IMR-90 (cell line): Measurements from ENCODE around the gene F2. TPM values are rescaled to one million over a fixed set of nuclear protein-coding genes. Genes with fewer than 3 reads are reported as not detected.

Source experiments
- ATAC-seq: fragments of 200-7000 bp; cut with Tn5 transposase; 2 replicates; pipeline ENCODE4 v1.9.1; 2020; ENCODE audit warnings: low read depth, mild to moderate bottlenecking, moderate library complexity
- BruUV-seq: library from RNA; stranded (reverse); fragments of 400-500 nt; replicated peaks from 2 replicates; lab custom pipeline; 2021; lab: Mats Ljungman, UMichigan
- CTCF ChIA-PET: fragments of 300-600 bp; formaldehyde crosslinking; extraction: SDS; loops from one replicate; lab custom pipeline; 2021; ENCODE audit warnings: antibody characterized with exemption; lab: Yijun Ruan, JAX
- POLR2A ChIA-PET: fragments of 300-600 bp; sonication (Branson Sonifier 250); formaldehyde crosslinking; loops from one replicate; lab custom pipeline; 2022; ENCODE audit warnings: antibody characterized with exemption; ENCODE audit not compliant: unreplicated experiment; lab: Charles Lee
- DNase-seq: peaks from one replicate; pipeline ENCODE4 v3.0.0; 2013
- H2AFZ ChIP-seq: replicated peaks from 2 replicates; pipeline ENCODE3; 2013; ENCODE audit warnings: low read length, mild to moderate bottlenecking; ENCODE audit not compliant: poor library complexity
- H2AK5ac ChIP-seq: 2 replicates; pipeline ENCODE4 v1.6.1; 2013; ENCODE audit warnings: low read depth, low read length, inconsistent platforms
- H2AK9ac ChIP-seq: replicated peaks from 2 replicates; pipeline ENCODE3; 2013; ENCODE audit warnings: mild to moderate bottlenecking, low read depth, low read length, moderate library complexity; ENCODE audit not compliant: poor library complexity
- H2BK120ac ChIP-seq: 2 replicates; pipeline ENCODE4 v1.6.1; 2013; ENCODE audit warnings: low read depth, low read length, inconsistent platforms
- H2BK15ac ChIP-seq: 3 replicates; pipeline ENCODE4 v1.6.1; 2013; ENCODE audit warnings: low read depth, low read length, inconsistent platforms
- H2BK20ac ChIP-seq: 2 replicates; pipeline ENCODE4 v1.6.1; 2013; ENCODE audit warnings: low read depth, mild to moderate bottlenecking, inconsistent platforms, low read length, moderate library complexity
- H2BK5ac ChIP-seq: 2 replicates; pipeline ENCODE4 v1.6.1; 2013; ENCODE audit warnings: mild to moderate bottlenecking, low read depth, low read length, inconsistent platforms; ENCODE audit not compliant: poor library complexity, severe bottlenecking
- H3K14ac ChIP-seq: replicated peaks from 2 replicates; pipeline ENCODE4 v1.6.1; 2013; ENCODE audit warnings: low read depth, low read length, inconsistent platforms
- H3K18ac ChIP-seq: 2 replicates; pipeline ENCODE4 v1.6.1; 2013; ENCODE audit warnings: low read depth, low read length, control low read depth
- H3K23ac ChIP-seq: 2 replicates; pipeline ENCODE4 v1.6.1; 2013; ENCODE audit warnings: low read depth, low read length, inconsistent platforms
- H3K27ac ChIP-seq: 2 replicates; pipeline ENCODE4 v1.5.1; 2013; ENCODE audit warnings: mild to moderate bottlenecking, control low read depth, low read length; ENCODE audit not compliant: insufficient read depth
- H3K27me3 ChIP-seq: 2 replicates; pipeline ENCODE4 v1.6.1; 2013; ENCODE audit warnings: low read length; ENCODE audit not compliant: control insufficient read depth, insufficient read depth
- H3K36me3 ChIP-seq: 2 replicates; pipeline ENCODE4 v1.6.1; 2013; ENCODE audit warnings: low read length, mixed read lengths; ENCODE audit not compliant: control insufficient read depth, insufficient read depth
- H3K4ac ChIP-seq: 2 replicates; pipeline ENCODE4 v1.6.1; 2013; ENCODE audit warnings: low read depth, low read length, inconsistent platforms
- H3K4me1 ChIP-seq: 2 replicates; pipeline ENCODE4 v1.6.1; 2013; ENCODE audit warnings: low read length, mixed read lengths; ENCODE audit not compliant: control insufficient read depth, insufficient read depth
- H3K4me2 ChIP-seq: 2 replicates; pipeline ENCODE4 v1.6.1; 2013; ENCODE audit warnings: low read depth, mild to moderate bottlenecking, control low read depth, low read length, moderate library complexity
- H3K4me3 ChIP-seq: 2 replicates; pipeline ENCODE4 v1.5.1; 2013; ENCODE audit warnings: low read depth, mild to moderate bottlenecking, control low read depth, low read length, moderate library complexity; ENCODE audit not compliant: insufficient read depth
- H3K56ac ChIP-seq: 2 replicates; pipeline ENCODE4 v1.6.1; 2013; ENCODE audit warnings: low read length, inconsistent platforms; ENCODE audit not compliant: insufficient read depth; ENCODE audit errors: extremely low read depth
- H3K79me1 ChIP-seq, 2 experiments: 2 replicates each; pipeline ENCODE4 v1.6.1; 2013; ENCODE audit warnings: low read length in 2 of 2, inconsistent platforms in 1 of 2, low read depth in 1 of 2
- H3K9ac ChIP-seq: 2 replicates; pipeline ENCODE4 v1.6.1; 2013; ENCODE audit warnings: low read depth, low read length, control low read depth
- H3K9me1 ChIP-seq: 2 replicates; pipeline ENCODE4 v1.6.1; 2013; ENCODE audit warnings: low read length, inconsistent platforms; ENCODE audit not compliant: insufficient read depth
- H3K9me3 ChIP-seq: 2 replicates; pipeline ENCODE4 v1.6.1; 2013; ENCODE audit warnings: low read length; ENCODE audit not compliant: control insufficient read depth, insufficient read depth
- H4K20me1 ChIP-seq: 2 replicates; pipeline ENCODE4 v1.6.1; 2013; ENCODE audit warnings: low read length, inconsistent platforms; ENCODE audit not compliant: insufficient read depth
- H4K5ac ChIP-seq: 2 replicates; pipeline ENCODE4 v1.6.1; 2013; ENCODE audit warnings: mild to moderate bottlenecking, low read depth, low read length, control low read depth
- H4K8ac ChIP-seq, 2 experiments: 2 replicates each; pipeline ENCODE4 v1.6.1; 2013; ENCODE audit warnings: low read depth in 2 of 2, low read length in 2 of 2, control low read depth in 1 of 2, inconsistent platforms in 1 of 2
- H4K91ac ChIP-seq: 2 replicates; pipeline ENCODE4 v1.6.1; 2013; ENCODE audit warnings: low read depth, low read length, inconsistent platforms; ENCODE audit not compliant: insufficient read depth
- BHLHE40 ChIP-seq: fragments of 150-350 bp; IDR thresholded peaks from 2 replicates; pipeline ENCODE4 v1.6.1; 2016; ENCODE audit warnings: mild to moderate bottlenecking, low read depth, low read length
- CEBPB ChIP-seq: IDR thresholded peaks from 2 replicates; pipeline ENCODE4 v1.6.1; 2012; ENCODE audit warnings: low read depth, low read length, improper control_type of control experiment
- CHD1 ChIP-seq: IDR thresholded peaks from 2 replicates; pipeline ENCODE4 v1.6.1; 2012; ENCODE audit warnings: low read depth, low read length, improper control_type of control experiment
- FOS ChIP-seq: fragments of 150-350 bp; IDR thresholded peaks from 2 replicates; pipeline ENCODE4 v1.6.1; 2016; ENCODE audit warnings: low read depth, low read length
- MAFK ChIP-seq: IDR thresholded peaks from 2 replicates; pipeline ENCODE4 v1.6.1; 2012; ENCODE audit warnings: low read depth, low read length, improper control_type of control experiment
- MAZ ChIP-seq: IDR thresholded peaks from 2 replicates; pipeline ENCODE4 v1.6.1; 2012; ENCODE audit warnings: low read depth, mild to moderate bottlenecking, low read length, improper control_type of control experiment, moderate library complexity, borderline replicate concordance
- MXI1 ChIP-seq: IDR thresholded peaks from 2 replicates; pipeline ENCODE4 v1.6.1; 2012; ENCODE audit warnings: low read depth, mild to moderate bottlenecking, low read length, moderate library complexity, borderline replicate concordance
- NFE2L2 ChIP-seq: fragments of 150-350 bp; IDR thresholded peaks from 2 replicates; pipeline ENCODE4 v1.6.1; 2016; ENCODE audit warnings: low read depth, mild to moderate bottlenecking, low read length
- POLR2A ChIP-seq: IDR thresholded peaks from 2 replicates; pipeline ENCODE4 v1.6.1; 2012; ENCODE audit warnings: mild to moderate bottlenecking, low read depth, low read length
- RAD21 ChIP-seq: IDR thresholded peaks from 2 replicates; pipeline ENCODE4 v1.6.1; 2012; ENCODE audit warnings: low read length, improper control_type of control experiment
- RCOR1 ChIP-seq: IDR thresholded peaks from 2 replicates; pipeline ENCODE4 v1.6.1; 2012; ENCODE audit warnings: mild to moderate bottlenecking, low read length, improper control_type of control experiment; ENCODE audit not compliant: insufficient replicate concordance
- RFX5 ChIP-seq: IDR thresholded peaks from 2 replicates; pipeline ENCODE4 v1.8.0; 2012; ENCODE audit warnings: low read depth, mild to moderate bottlenecking, low read length, moderate library complexity
- SMC3 ChIP-seq: fragments of 150-350 bp; IDR thresholded peaks from 2 replicates; pipeline ENCODE4 v1.6.1; 2016; ENCODE audit warnings: low read depth, mild to moderate bottlenecking, antibody characterized with exemption, low read length, moderate library complexity
- WGBS, 2 experiments: methylation state at CpG; one replicate each; pipeline versions ENCODE4 v1.1.5 to v1.1.7; 2013; ENCODE audit warnings: missing lambda C conversion rate in 2 of 2; ENCODE audit not compliant: insufficient read length in 1 of 2; ENCODE audit errors: extremely low coverage in 2 of 2; 5-methylcytosine and 5-hydroxymethylcytosine counted together
- dilution Hi-C: fragments of 300-500 bp; cut with HindIII; formaldehyde crosslinking; loops from one replicate; pipeline ENCODE4 v1.14.3; 2018; ENCODE audit warnings: low sequenced_read_pairs; ENCODE audit not compliant: unreplicated experiment
- in situ Hi-C: fragments of 300-500 bp; cut with MboI; formaldehyde crosslinking; loops from 3 replicates; pipeline ENCODE4 v1.14.3; 2019; ENCODE audit warnings: low sequenced_read_pairs, inconsistent platforms, mixed read lengths
- intact Hi-C: fragments of 100-400 bp; cut with micrococcal nuclease; formaldehyde crosslinking; loops from 2 replicates; pipeline ENCODE4 v1.10.0; 2022
- polyA plus RNA-seq, 3 experiments: library from polyadenylated mRNA; depleted of rRNA; stranded (reverse); fragments of >200 nt; gene quantifications; 2 replicates each; pipeline ENCODE4 v1.2.3, GENCODE V29; 2012; ENCODE audit warnings: low replicate concordance in 1 of 3
- total RNA-seq: library from RNA; depleted of rRNA; stranded (reverse); fragments of >200 nt; gene quantifications from 2 replicates; pipeline ENCODE4 v1.2.3, GENCODE V29; 2012
- TF ChIP-seq, protein P1 (sequence below): fragments of 150-350 bp; IDR thresholded peaks from 2 replicates; pipeline ENCODE4 v1.6.1; 2016; ENCODE audit warnings: low read depth, mild to moderate bottlenecking, low read length, moderate library complexity, borderline replicate concordance
- TF ChIP-seq, protein P2 (sequence below): fragments of 150-350 bp; IDR thresholded peaks from 2 replicates; pipeline ENCODE4 v1.6.1; 2017; ENCODE audit warnings: mild to moderate bottlenecking, antibody characterized with exemption, low read length, low read depth
- TF ChIP-seq, protein P3 (sequence below): conservative IDR thresholded peaks from 2 replicates; pipeline ENCODE4 v1.5.1; 2012; ENCODE audit warnings: mild to moderate bottlenecking, low read depth, low read length, improper control_type of control experiment

The F2 gene
- total and polyA plus RNA-seq, 2 of the 4 experiments (the other 2 are of a cell fraction), result not detected

DNA sequence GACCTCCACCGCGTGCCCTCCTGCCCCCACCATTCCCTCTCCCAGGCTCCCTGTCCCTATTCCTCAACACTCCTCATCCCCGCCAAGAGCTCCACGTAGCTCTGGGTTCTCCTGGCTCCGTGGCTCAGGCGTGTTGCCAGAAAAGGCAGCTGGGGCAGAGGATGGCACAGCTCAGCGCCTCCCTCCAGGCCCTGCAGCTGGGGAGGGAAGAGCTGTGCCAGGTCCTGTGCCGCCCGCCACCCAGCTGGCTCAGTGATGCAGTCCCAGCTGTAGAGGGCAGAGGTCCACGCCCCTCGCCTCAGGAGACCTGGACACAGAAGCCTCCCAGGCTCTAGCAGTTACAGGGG lies 22.8 kb upstream of the F2 start:
- BruUV-seq, result no TSS peak
- Histone ChIP-seq H3K79me1 (peaks cover 34 to 75% of the 10 kb centered on the region in 2 experiments), H3K4me3 (no peak overlapping the region), H2BK120ac (no peak overlapping the region), H2BK5ac (no peak overlapping the region), H4K20me1 (0 out of 2 replicates have a peak, but pooled peaks cover 12% of the 10 kb centered on the region), H3K36me3 (peaks cover 45% of the 10 kb centered on the region), H4K91ac (no peak overlapping the region), H3K9me3 (no peaks in the 10 kb centered on the region), H3K4me2 (no peak overlapping the region), H4K8ac (no peak overlapping the region), H2AK9ac (peak overlapping the region; percentile 70), H4K5ac (no peak overlapping the region), H3K27ac (no peak overlapping the region), H2BK20ac (no peak overlapping the region), H2BK15ac (no peak overlapping the region), H3K9me1 (peaks cover 12% of the 10 kb centered on the region; the same call in 1 of the 2 replicates), H3K23ac (no peak overlapping the region), H3K27me3 (no peaks in the 10 kb centered on the region), H2AK5ac (no peak overlapping the region), H3K4ac (no peak overlapping the region), H2AFZ (no peak overlapping the region), H3K18ac (no peak overlapping the region), H3K9ac (no peak overlapping the region), H3K56ac (no peak overlapping the region), H3K4me1 (peaks cover 13% of the 10 kb centered on the region), H3K14ac (no peak overlapping the region)
- in situ Hi-C loops (no loop called here), intact Hi-C loops (no loop called here), dilution Hi-C loops (no loop called here)
- CTCF ChIA-PET, result no interaction called here
- POLR2A ChIA-PET, result interaction anchor here (0.9 kb wide), 1 partner anchor 841 kb away, joined by 5 read pairs; no protein-coding TSS in a partner anchor
- TF ChIP-seq BHLHE40, result no peak
- TF ChIP-seq RCOR1, result no peak
- no peak for TF ChIP-seq RFX5
- TF ChIP-seq, protein P1, sequence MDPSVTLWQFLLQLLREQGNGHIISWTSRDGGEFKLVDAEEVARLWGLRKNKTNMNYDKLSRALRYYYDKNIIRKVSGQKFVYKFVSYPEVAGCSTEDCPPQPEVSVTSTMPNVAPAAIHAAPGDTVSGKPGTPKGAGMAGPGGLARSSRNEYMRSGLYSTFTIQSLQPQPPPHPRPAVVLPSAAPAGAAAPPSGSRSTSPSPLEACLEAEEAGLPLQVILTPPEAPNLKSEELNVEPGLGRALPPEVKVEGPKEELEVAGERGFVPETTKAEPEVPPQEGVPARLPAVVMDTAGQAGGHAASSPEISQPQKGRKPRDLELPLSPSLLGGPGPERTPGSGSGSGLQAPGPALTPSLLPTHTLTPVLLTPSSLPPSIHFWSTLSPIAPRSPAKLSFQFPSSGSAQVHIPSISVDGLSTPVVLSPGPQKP, result no peak
- TF ChIP-seq, protein P2, sequence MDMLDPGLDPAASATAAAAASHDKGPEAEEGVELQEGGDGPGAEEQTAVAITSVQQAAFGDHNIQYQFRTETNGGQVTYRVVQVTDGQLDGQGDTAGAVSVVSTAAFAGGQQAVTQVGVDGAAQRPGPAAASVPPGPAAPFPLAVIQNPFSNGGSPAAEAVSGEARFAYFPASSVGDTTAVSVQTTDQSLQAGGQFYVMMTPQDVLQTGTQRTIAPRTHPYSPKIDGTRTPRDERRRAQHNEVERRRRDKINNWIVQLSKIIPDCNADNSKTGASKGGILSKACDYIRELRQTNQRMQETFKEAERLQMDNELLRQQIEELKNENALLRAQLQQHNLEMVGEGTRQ, result no peak
- no peak for TF ChIP-seq POLR2A
- TF ChIP-seq CHD1, result no peak
- TF ChIP-seq CEBPB, result no peak
- TF ChIP-seq FOS, result no peak
- no peak for TF ChIP-seq SMC3
- TF ChIP-seq NFE2L2, result no peak
- TF ChIP-seq MAZ, result no peak
- TF ChIP-seq MAFK, result no peak
- TF ChIP-seq MXI1, result no peak
- TF ChIP-seq RAD21, result no peak
- TF ChIP-seq, protein P3, sequence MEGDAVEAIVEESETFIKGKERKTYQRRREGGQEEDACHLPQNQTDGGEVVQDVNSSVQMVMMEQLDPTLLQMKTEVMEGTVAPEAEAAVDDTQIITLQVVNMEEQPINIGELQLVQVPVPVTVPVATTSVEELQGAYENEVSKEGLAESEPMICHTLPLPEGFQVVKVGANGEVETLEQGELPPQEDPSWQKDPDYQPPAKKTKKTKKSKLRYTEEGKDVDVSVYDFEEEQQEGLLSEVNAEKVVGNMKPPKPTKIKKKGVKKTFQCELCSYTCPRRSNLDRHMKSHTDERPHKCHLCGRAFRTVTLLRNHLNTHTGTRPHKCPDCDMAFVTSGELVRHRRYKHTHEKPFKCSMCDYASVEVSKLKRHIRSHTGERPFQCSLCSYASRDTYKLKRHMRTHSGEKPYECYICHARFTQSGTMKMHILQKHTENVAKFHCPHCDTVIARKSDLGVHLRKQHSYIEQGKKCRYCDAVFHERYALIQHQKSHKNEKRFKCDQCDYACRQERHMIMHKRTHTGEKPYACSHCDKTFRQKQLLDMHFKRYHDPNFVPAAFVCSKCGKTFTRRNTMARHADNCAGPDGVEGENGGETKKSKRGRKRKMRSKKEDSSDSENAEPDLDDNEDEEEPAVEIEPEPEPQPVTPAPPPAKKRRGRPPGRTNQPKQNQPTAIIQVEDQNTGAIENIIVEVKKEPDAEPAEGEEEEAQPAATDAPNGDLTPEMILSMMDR, result no peak
- ATAC-seq, result no peak
- 60% methylated on average over 1 of the region's 11 CpGs; no CpG with 5 or more reads in 1 of the 2 experiments for WGBS, 2 experiments
- DNase-seq, result no peak
